Smooth muscle cell of trachea (primary cell): Measurements from ENCODE around the gene RAB38. TPM values are rescaled to one million over a fixed set of nuclear protein-coding genes. Genes with fewer than 3 reads are reported as not detected.

Experiments used
- total RNA-seq: library from RNA; depleted of rRNA; stranded (reverse); fragments of >200 nt; gene quantifications from 2 replicates; pipeline ENCODE4 v1.2.1, GENCODE V29; 2014

Gene RAB38
- 2.6 and 2.9 TPM in 2 replicates for total RNA-seq

GRCh38 chr11:88174709-88175568, at the start of gene RAB38:
RAB38 (minus strand) TSS chr11:88175443; CDS start chr11:88175384, 59 bp downstream.

Other genes starting within 250 kb of the RAB38 start
- gene CTSC, start 162.3 kb upstream of the RAB38 start, total RNA-seq: 78.7 and 134 TPM in 2 replicates